Sigmoid colon (tissue), 7 donors: ENCODE measurements around the gene USHBP1. TPM values are rescaled to one million over a fixed set of nuclear protein-coding genes. Genes with fewer than 3 reads are reported as not detected.

ENCODE experiments used
- DNase-seq: peaks from one replicate; pipeline ENCODE4 v3.0.0-alpha.2; 2019
- H3K27ac ChIP-seq, 4 donors: fragments of 200-600 bp; sonication (generic); one replicate each; pipeline ENCODE4 v1.5.1; 2016 to 2019; ENCODE audit warnings: mild to moderate bottlenecking in 1 of 4
- H3K27me3 ChIP-seq, 3 donors: fragments of 200-600 bp; sonication (generic); one replicate each; pipeline ENCODE4 v1.5.1; 2019; ENCODE audit warnings: mild to moderate bottlenecking in 1 of 3
- H3K36me3 ChIP-seq, 4 donors: fragments of 200-600 bp; sonication (generic); one replicate each; pipeline ENCODE4 v1.5.1; 2016 to 2019
- H3K4me1 ChIP-seq, 4 donors: fragments of 200-600 bp; sonication (generic); one replicate each; pipeline ENCODE4 v1.5.1; 2017 to 2019
- H3K4me3 ChIP-seq, 4 donors: fragments of 200-600 bp; sonication (generic); one replicate each; pipeline ENCODE4 v1.5.1; 2017 to 2019; ENCODE audit warnings: mild to moderate bottlenecking in 2 of 4, moderate library complexity in 1 of 4
- H3K9me3 ChIP-seq, 4 donors: fragments of 200-600 bp in 3 of 4; sonication (generic) in 3 of 4; one replicate each; pipeline versions ENCODE4 v1.5.1 to v1.6.1; 2013 to 2019
- EP300 ChIP-seq, 4 donors: sonication (generic); formaldehyde crosslinking; IDR thresholded peaks; one replicate each; pipeline ENCODE4 v1.6.1; 2017; ENCODE audit warnings: antibody characterized with exemption in 4 of 4
- POLR2A ChIP-seq, 2 donors: fragments of 450-650 bp; IDR thresholded peaks; one replicate each; pipeline ENCODE4 v1.6.1; 2016; ENCODE audit warnings: antibody characterized with exemption in 2 of 2, mild to moderate bottlenecking in 2 of 2, moderate library complexity in 2 of 2
- POLR2AphosphoS5 ChIP-seq, 4 donors: sonication (generic); formaldehyde crosslinking; IDR thresholded peaks; one replicate each; pipeline ENCODE4 v1.6.1; 2017; ENCODE audit warnings: antibody characterized with exemption in 4 of 4
- WGBS, 2 donors: extraction: QIAGEN DNeasy Blood & Tissue Kit; methylation state at CpG; one replicate each; pipeline ENCODE4 v1.1.7; 2013; 5-methylcytosine and 5-hydroxymethylcytosine counted together
- intact Hi-C: fragments of 100-400 bp; cut with DNase I; formaldehyde crosslinking; loops from one replicate; pipeline ENCODE4 v1.15.1; 2023
- polyA plus RNA-seq, 3 donors: library from polyadenylated mRNA; stranded (reverse); fragments of 200-250 nt; gene quantifications; one replicate each; pipeline ENCODE4 v1.2.3, GENCODE V29; 2013
- total RNA-seq, 4 donors: library from RNA; depleted of rRNA; stranded (reverse); fragments of >200 nt; gene quantifications; one replicate each; pipeline ENCODE4 v1.1.0, GENCODE V29; 2016
- TF ChIP-seq, protein P1 (sequence below), 4 experiments: fragments of 450-650 bp in 3 of 4; fragments of 200-600 bp in 1 of 4; IDR thresholded peaks; one replicate each; pipeline ENCODE4 v1.5.1; 2016 to 2019; ENCODE audit warnings: antibody characterized with exemption in 4 of 4, mild to moderate bottlenecking in 3 of 4, moderate library complexity in 2 of 4
- donor health status: healthy with polysubstance abuse.
- donor health status: Bipolar disorder and iron deficiency.
- donor health status: healthy.

The USHBP1 gene
- total and polyA plus RNA-seq, 7 donors = 0.23 to 18.6 (median 2.1) TPM

DNA sequence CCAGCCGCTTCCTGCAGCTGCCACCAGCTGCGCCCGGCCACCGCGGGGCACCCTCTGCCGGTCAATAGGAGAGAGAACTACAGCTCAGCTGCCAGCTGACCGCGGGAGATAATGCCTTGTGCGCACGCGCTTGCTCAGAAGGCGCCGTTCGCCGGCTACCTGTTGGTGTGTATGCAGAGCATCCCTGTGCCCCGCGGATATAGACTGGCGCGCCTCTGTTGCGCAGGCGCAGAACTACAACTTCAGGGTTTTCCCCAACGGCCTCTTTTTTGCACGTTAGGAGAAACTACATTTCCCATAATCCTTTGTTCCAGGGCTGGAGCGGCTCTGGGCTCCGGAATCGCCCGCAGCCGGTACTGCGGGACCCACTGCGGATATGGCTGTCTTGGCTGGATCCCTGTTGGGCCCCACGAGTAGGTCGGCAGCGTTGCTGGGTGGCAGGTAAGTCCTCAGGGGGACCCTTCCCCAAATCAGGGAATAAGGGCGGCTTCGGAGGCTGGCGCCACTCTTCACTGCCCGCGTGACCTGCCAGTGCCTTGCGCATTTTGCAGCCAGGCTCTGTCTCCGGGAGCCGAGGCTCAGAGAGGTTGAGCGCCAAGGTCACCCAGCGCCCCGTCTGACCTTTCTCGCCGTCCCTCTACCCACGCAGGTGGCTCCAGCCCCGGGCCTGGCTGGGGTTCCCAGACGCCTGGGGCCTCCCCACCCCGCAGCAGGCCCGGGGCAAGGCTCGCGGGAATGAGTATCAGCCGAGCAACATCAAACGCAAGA lies 41.2 kb upstream of the USHBP1 start, which contains the start of gene MRPL34:
Gene MRPL34 (plus strand): TSS at position 356 of the 768 bp plus-strand sequence. CDS start 21 bp downstream, at position 377.
- intact Hi-C loops = loop anchor here (2.0 to 5.0 kb wide), 2 partner anchors 29 to 58 kb away; partner anchors contain the start of genes ANO8 and NR2F6
- Histone ChIP-seq H3K36me3 (peaks cover 0 to 5% (median 2%) of the 10 kb centered on the region in 4 donors), H3K4me3 (peak within 1 kb of the TSS; percentile 67 to 78 (median 72)), H3K27me3 (no peaks in the 10 kb centered on the region), H3K9me3 (no peaks in the 10 kb centered on the region), H3K4me1 (peaks cover 0 to 75% (median 66%) of the 10 kb centered on the region in 4 donors), H3K27ac (peak within 1 kb of the TSS; percentile 92 to 97 (median 94))
- DNase-seq = peak; percentile 99
- WGBS, 2 donors = 0% methylated on average over 55 of the region's 55 CpGs
- TF ChIP-seq, protein P1, sequence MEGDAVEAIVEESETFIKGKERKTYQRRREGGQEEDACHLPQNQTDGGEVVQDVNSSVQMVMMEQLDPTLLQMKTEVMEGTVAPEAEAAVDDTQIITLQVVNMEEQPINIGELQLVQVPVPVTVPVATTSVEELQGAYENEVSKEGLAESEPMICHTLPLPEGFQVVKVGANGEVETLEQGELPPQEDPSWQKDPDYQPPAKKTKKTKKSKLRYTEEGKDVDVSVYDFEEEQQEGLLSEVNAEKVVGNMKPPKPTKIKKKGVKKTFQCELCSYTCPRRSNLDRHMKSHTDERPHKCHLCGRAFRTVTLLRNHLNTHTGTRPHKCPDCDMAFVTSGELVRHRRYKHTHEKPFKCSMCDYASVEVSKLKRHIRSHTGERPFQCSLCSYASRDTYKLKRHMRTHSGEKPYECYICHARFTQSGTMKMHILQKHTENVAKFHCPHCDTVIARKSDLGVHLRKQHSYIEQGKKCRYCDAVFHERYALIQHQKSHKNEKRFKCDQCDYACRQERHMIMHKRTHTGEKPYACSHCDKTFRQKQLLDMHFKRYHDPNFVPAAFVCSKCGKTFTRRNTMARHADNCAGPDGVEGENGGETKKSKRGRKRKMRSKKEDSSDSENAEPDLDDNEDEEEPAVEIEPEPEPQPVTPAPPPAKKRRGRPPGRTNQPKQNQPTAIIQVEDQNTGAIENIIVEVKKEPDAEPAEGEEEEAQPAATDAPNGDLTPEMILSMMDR (IDR thresholded peaks at IDR 0.05) = peak; percentile 71 to 93 (median 84)
- peak in 3 of 4 donors; percentile 78 to 94 (median 83) for TF ChIP-seq POLR2AphosphoS5 (IDR thresholded peaks at IDR 0.05)
- TF ChIP-seq POLR2A (IDR thresholded peaks at IDR 0.05) = peak; percentile 53 to 59
- peak in 1 of 4 donors; percentile 4 for TF ChIP-seq EP300 (IDR thresholded peaks at IDR 0.05)

DNA sequence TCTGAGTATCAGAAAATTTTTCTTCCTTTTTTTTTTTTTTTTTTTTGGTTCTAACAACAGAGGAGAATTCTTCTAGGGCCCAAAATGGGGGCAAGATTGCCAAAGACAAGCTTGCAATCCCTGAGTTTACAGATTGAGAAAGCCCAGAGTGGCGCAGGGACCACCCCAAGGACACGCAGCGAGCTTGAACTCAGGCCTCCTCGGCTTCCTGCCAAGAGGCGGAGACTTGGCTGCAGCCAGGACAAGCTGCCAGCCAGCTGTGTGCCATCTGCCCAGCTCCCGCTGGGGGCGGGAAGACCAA lies 40.6 kb upstream of the USHBP1 start:
- Histone ChIP-seq H3K36me3 (peaks cover 0 to 10% (median 2%) of the 10 kb centered on the region in 4 donors), H3K4me3 (peak overlapping the region; percentile 67 to 78 (median 72)), H3K27me3 (no peaks in the 10 kb centered on the region), H3K9me3 (no peaks in the 10 kb centered on the region), H3K4me1 (peaks cover 0 to 72% (median 61%) of the 10 kb centered on the region in 4 donors), H3K27ac (peak overlapping the region; percentile 92 to 97 (median 94))
- WGBS, 2 donors = 1 to 2% methylated on average over 7 of the region's 7 CpGs
- DNase-seq = no peak
- intact Hi-C loops = loop anchor here (2.0 to 5.0 kb wide), 2 partner anchors 30 to 58 kb away; partner anchors contain the start of genes ANO8 and NR2F6
- TF ChIP-seq EP300 (IDR thresholded peaks at IDR 0.05) = peak in 1 of 4 donors; percentile 32
- TF ChIP-seq POLR2A (IDR thresholded peaks at IDR 0.05) = no peak
- TF ChIP-seq POLR2AphosphoS5 (IDR thresholded peaks at IDR 0.05) = peak in 1 of 4 donors; percentile 58
- TF ChIP-seq, protein P1 (IDR thresholded peaks at IDR 0.05) = no peak

DNA sequence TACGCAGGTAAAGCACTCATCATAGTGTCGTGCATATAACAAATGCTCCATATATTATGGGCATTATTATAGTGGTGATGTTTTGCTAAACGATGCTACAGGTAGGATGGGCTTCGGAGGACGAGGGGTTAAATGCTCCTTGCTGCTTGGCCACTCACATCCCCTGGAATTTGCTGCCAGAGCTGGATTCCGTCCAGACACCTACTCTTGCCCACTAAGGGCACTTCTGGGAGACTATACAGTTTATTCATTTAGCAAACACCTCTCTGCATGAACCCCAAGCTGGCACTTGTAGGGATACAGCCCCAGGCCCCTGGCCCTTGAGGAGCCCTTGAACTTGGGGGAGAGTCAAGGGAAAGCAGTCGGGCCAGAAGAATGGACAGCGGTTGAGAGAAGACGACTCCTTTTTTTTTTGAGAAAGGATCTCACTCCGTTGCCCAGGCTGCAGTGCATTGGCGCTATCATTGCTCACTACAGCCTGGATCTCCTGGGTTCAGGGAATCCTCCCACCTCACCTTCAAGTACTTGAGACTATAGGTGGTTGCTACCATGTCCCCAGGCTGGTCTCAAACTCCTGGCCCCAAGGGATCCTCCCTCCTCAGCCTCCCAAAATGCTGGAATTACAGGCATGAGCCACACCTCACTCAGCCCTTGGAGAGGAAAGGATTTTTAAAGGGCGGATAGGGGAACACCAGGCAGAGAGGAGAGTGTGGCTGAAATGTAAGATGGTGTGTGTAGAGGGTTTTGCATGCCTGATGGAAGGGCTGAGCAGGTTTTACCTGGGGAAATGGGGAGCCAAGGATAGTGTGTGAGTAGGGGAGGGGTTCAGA lies 40.1 kb upstream of the USHBP1 start:
- intact Hi-C loops = loop anchor here (2.0 to 5.0 kb wide), 2 partner anchors 30 to 57 kb away; partner anchors contain the start of genes ANO8 and NR2F6
- no peak for DNase-seq
- 41 to 73% methylated on average over 12 of the region's 12 CpGs for WGBS, 2 donors

DNA sequence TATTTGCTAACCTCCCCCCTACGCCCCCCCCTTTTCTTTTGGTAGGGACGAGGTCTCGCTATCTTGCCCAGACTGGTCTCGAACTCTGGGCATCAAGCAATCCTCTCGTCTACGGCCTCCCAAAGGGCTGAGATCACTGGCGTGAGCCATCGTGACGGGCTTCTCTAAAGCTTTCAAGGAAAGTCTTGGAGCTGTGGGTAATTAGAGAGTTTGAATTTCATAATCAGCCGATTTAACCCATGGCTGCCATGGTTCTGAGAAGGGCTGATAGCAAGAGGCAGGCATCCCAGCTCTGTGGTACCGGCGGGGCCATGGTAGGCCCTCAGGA lies 39.4 kb upstream of the USHBP1 start:
- H3K27me3 ChIP-seq = no peaks in the 10 kb centered on the region
- peak overlapping the region in 3 of 4 donors; percentile 60 to 98 (median 73) for H3K4me3 ChIP-seq
- TF ChIP-seq POLR2AphosphoS5 (IDR thresholded peaks at IDR 0.05) (no peak), EP300 (IDR thresholded peaks at IDR 0.05) (no peak), POLR2A (IDR thresholded peaks at IDR 0.05) (no peak)
- H3K4me1 ChIP-seq = peaks cover 0 to 65% (median 55%) of the 10 kb centered on the region in 4 donors
- intact Hi-C loops = loop anchor here (2.0 kb wide), 1 partner anchor 31 kb away; the partner anchor contains the start of gene ANO8
- no peak for DNase-seq
- H3K36me3 ChIP-seq = peaks cover 0 to 11% (median 2%) of the 10 kb centered on the region in 4 donors
- no peaks in the 10 kb centered on the region for H3K9me3 ChIP-seq
- 63 to 81% methylated on average over 12 of the region's 12 CpGs for WGBS, 2 donors
- H3K27ac ChIP-seq = peak overlapping the region; percentile 92 to 97 (median 94)

More for the DNA sequence above, 40.1 kb upstream of the USHBP1 start:
- H3K4me3 ChIP-seq = peak overlapping the region in 2 of 4 donors; percentile 67 to 74
- H3K27me3 ChIP-seq = no peaks in the 10 kb centered on the region
- TF ChIP-seq POLR2A (IDR thresholded peaks at IDR 0.05) = no peak
- TF ChIP-seq, protein P1 (IDR thresholded peaks at IDR 0.05) = no peak
- no peak for TF ChIP-seq POLR2AphosphoS5 (IDR thresholded peaks at IDR 0.05)
- TF ChIP-seq EP300 (IDR thresholded peaks at IDR 0.05) = no peak
- no peaks in the 10 kb centered on the region for H3K9me3 ChIP-seq
- H3K27ac ChIP-seq = peak overlapping the region; percentile 92 to 97 (median 94)
- peaks cover 0 to 10% (median 2%) of the 10 kb centered on the region in 4 donors for H3K36me3 ChIP-seq
- peaks cover 0 to 67% (median 56%) of the 10 kb centered on the region in 4 donors for H3K4me1 ChIP-seq
